Superior temporal gyrus (tissue), 1 donor: ENCODE results near the gene ETS1.

Experiments
- DNase-seq: peaks from one replicate; pipeline ENCODE4 v3.0.0-alpha.2; 2016; ENCODE audit errors: extremely low spot score

Gene ETS1

GRCh38 chr11:128434411-128434810 lies 152.9 kb downstream of the ETS1 start:
- DNase-seq = no peak

GRCh38 chr11:128432926-128433325 lies 154.4 kb downstream of the ETS1 start:
- DNase-seq = no peak

GRCh38 chr11:128431931-128432330 lies 155.4 kb downstream of the ETS1 start:
- DNase-seq = no peak

- DNase-seq = no peak
Measured at GRCh38 chr11:128428935-128429334, 158.4 kb downstream of the ETS1 start.

GRCh38 chr11:128424851-128425285 lies 162.5 kb downstream of the ETS1 start:
- DNase-seq = no peak

GRCh38 chr11:128424271-128424711 lies 163.1 kb downstream of the ETS1 start:
- DNase-seq = no peak

GRCh38 chr11:128422576-128423370 lies 164.6 kb downstream of the ETS1 start:
- no peak for DNase-seq

- DNase-seq = no peak
Measured at GRCh38 chr11:128421577-128422330, 165.6 kb downstream of the ETS1 start.

- no peak for DNase-seq
Measured at GRCh38 chr11:128420951-128421350, 166.4 kb downstream of the ETS1 start.

GRCh38 chr11:128420265-128420664 lies 167.1 kb downstream of the ETS1 start:
- no peak for DNase-seq

GRCh38 chr11:128419012-128419767 lies 168.2 kb downstream of the ETS1 start:
- DNase-seq = no peak

- peak; percentile 65 for DNase-seq
Measured at GRCh38 chr11:128417607-128418324, 169.6 kb downstream of the ETS1 start.

GRCh38 chr11:128416976-128417375 lies 170.4 kb downstream of the ETS1 start:
- no peak for DNase-seq

- DNase-seq = no peak
Measured at GRCh38 chr11:128415539-128415938, 171.8 kb downstream of the ETS1 start.

GRCh38 chr11:128412847-128413791 lies 174.2 kb downstream of the ETS1 start:
- DNase-seq = no peak

- no peak for DNase-seq
Measured at GRCh38 chr11:128411812-128412211, 175.5 kb downstream of the ETS1 start.

- no peak for DNase-seq
Measured at GRCh38 chr11:128411150-128411549, 176.2 kb downstream of the ETS1 start.

- no peak for DNase-seq
Measured at GRCh38 chr11:128409476-128409875, 177.9 kb downstream of the ETS1 start.
